Activated CD4-positive, alpha-beta T cell treated with anti-CD3 and anti-CD28 coated beads, Interleukin-2, amount 50 U/mL, for 16 hours (primary cell): ENCODE data around the gene LUZP1.
"Not testable (repeated sequence)": the region's sequence is repeated elsewhere in the genome, so short reads cannot be mapped to it uniquely, and the experiment has no call there.

Experiments used
- DNase-seq: peaks from one replicate; pipeline ENCODE4 v3.0.0-alpha.2; 2020

The LUZP1 gene

DNA sequence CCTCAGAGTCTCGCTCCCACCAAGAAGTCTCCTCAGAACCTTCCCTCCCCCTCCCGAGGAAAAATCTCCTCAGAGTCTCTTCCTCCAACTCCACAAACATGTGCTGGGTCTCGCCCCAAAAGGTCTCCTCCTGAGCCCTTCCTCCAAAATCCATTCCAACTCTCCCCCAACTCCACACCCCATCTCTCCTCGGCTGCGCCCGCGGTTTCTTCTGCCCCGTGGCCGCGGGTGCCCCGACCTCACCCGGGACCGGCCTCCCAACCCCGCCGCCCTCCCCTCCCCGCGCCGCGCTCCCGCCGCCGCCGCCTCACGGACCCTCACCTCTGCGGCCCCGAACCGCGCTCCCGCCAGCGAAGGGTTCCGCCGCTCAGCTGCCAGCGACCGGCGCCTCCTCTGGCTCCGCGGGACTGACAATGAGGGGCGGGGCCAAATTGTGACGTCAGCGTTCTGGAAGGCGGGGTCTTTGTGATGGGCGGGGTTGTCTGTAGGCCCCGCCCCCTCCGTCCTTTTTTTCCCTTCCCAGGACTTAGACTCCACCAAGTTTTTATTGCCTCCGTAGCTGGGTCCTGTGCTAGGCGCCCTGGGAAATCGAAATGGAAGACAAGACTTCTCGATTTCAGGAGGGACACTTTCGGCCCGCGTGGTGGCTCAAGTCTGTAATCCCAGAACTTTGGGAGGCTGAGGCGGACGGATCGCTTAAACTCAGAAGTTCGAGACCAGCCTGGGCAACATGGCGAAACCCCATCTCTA, at the start of gene LUZP1:
Gene LUZP1, minus strand, starts transcription at position 412 of the 750 bp plus-strand sequence.
- peak; percentile 88 for DNase-seq

DNA sequence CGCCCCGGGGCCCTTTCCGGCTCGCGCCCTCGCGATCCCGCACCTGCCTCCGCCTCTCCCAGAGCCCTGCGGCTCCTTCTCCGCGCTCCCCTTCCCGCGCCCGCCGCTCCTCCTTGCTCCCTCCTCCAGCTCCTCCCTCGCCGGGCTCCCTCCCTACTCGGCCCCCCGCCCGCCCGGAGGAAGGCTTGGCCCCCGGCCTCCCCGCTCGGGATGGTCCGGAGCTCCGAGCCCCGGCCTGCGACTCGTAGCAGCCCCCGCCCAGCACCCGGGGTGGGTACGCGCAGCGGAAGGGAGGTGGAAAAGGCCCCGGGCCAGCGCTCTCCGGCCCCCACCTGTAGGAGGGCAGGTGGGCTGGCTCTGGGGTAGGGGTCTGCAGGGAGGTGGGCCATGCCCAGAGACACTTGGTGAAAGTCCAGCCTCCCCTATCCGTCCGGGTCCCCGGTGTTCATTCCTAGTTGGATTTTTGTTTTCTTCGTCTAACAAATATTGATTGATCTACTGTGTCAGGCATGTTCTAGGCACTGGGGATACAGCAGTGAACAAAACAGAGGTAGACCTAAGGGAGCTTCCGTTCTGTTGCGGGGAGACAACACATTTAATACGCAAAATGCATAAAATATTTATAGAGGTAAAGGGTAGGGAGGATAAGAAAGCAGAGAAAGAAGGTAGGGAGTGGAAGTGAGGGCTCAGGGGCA, 48.9 kb upstream of the LUZP1 start, which contains the start of gene HTR1D:
Gene HTR1D, minus strand, starts transcription at position 82 of the 695 bp plus-strand sequence. CDS start 23,283 bp downstream, outside the sequence.
- no peak for DNase-seq

DNA sequence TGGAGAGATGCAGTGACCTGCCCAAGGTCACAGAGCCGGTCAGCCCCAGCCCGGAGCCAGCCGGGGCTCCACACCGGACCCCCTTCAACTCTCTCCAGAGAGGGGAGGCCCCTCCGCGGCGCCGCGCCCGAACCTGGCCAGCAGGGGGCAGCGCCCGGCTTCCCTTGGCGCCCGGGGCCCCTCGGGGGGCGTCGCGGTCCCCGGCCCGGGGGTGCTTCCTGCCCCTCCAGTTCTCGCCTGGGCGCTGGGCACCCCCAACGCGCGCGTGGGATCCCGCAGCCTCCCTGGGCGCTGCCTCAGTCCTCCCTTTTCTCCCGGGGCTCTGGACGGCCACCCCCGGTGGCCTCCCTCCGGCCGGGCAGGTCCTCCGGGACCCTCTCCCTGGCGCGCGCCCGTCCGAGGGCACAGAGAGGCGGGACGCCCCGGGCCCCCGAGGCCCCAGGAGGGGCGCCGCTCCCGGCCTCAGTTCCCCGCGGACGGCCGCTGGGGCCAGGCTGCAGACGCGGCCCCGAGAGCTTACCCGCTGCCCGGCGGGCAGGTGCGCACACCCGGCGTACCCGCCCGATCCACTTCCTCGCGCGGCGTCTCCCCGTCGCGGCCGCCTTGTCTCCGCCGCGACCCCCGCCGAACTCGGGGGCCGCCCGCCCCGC, 48.2 kb upstream of the LUZP1 start:
- no peak for DNase-seq

DNA sequence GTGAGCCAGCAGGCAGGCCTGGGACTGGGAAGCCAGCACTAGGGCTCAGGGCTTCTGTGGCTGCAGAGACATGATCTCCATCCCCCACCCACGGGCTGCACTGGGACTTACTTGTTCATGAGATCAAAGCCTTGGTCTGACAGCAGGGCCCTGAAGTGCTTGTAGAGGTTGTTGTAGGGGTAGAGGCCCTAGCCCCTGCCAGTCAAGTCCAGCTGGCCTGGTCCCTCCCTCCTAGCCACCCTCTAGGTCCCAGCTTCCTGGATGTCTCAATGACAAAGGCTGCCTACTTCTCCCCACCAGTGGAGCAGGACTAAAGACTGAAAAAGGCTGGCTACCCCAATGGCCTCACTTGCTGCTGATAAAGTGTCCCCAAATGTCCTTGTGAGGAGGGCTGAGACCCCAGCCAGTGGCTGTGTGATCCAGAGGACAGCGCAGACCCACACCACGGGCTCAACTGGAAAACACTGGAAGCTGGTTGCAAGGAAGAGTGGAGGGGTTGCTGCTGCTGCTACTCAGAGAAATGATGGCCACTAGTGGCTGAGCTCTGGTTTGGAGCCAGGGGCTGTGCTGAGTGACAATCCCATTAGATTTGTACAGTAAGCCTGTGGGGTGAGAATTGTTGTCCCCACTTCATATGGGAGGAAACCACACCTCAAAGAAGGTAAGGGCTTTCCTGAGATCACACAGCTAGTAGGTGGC, 47.2 kb upstream of the LUZP1 start:
- no peak for DNase-seq

DNA sequence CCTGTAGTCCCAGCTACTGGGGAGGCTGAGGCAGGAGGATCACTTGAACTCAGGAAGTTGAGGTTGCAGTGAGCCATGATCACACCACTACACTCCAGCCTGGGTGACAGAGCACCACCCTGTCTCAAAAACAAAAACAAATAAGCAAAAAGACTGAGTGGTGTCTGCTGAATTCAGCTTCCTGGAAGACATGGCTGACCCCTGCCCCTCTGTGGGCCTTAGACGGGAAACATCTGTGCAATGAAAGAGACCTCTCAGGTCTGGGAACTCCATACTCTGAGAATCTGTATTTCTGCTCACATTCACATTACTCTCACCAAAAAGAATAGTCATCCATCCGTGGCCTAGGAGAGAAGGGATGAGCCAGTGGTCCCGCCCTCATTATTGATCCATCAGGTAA, 46.6 kb upstream of the LUZP1 start:
- no peak for DNase-seq

DNA sequence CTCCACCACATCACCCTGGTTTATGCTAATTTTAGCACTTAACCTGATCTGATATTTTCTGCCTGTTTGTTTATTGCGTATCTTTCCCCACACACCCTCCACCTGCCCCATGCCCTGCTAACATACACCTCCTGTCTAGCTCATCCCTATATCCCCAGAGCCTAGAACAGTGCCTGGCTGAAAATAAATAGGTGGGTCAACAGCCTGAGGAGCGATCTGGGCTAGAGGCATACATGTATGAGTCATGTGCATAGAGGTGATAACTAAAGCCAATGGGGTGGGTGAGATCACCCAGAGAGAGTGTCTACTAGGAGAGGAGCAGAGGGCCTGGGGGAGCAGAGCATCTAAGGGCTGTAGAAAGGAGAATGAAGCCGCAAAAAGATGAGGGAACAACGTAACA, 46.0 kb upstream of the LUZP1 start:
- no peak for DNase-seq

DNA sequence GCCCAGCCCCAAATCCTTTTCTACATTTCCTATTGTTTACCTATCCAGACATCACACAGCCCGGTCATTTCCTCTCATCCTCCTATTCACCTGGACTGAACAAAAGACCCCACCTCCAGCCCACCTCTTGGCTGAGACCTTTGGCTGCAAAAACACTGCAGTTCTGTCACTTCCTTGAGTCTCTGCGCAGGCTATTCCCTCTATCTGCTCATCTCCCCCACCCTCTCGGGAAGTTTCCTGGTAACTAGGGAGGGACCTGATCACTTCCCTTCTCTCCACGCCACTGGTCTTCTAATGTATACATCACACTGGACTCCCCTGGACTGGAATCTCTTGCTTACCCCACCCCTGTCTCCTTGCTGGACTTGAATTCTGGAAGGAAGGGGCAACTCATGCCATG, 43.3 kb upstream of the LUZP1 start:
- no peak for DNase-seq

DNA sequence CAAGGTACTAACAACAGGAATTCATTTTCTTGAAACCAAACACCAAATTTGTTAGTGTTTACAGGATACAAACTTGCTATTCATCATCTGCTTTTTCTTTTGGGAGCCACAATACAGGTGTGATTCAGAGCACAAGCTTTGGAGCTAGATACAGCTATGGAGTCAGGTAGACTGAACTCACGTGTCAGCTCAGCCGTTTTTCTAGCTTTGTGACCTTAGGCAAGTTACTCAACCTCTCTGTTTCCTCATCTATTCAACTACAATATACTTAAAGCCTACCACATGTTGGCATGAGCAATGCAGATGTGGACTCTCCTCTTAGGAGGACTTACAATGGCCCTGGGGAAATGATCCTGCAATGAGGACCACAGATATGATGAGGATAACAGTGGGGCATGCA, 42.3 kb upstream of the LUZP1 start:
- no peak for DNase-seq

DNA sequence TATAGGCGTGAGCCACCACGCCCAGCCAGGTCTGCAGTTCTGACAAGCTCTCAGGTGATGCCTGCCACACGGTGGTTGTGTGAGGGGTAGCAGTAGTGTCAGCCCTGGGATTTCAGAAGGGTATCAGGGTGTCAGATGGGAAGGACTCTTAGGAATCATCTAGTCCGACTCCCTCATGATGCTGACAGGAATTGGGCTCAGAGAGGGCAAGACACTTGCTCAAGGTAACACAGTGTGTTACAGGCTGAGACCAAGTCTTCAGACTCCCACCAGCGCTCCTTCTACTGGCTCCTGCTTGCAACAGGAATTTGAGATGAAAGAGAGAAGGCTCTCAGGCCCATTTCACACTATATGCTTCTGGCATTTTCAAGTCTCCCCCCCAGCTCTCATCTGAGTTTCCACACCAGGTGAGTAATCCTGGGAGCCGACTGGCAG, 41.7 kb upstream of the LUZP1 start:
- DNase-seq = no peak

DNA sequence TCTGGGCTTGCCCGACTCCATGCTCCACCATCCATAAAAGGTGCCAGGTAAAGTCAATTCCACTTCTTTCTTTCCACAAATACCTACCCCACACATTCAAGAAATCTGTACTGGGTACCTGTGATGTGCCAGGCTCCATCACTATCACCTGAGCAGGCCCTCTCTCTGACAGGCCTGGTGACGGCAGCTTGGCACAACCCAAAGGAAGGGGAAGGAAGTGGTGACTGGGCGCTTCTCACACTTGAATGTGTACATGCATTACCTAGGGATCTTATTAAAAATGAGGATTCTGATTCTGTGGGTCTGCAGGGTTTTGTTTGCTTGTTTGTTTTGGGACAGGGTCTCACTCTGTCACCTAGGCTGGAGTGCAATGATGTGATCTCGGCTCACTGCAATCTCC, 41.1 kb upstream of the LUZP1 start:
- DNase-seq = no peak

DNA sequence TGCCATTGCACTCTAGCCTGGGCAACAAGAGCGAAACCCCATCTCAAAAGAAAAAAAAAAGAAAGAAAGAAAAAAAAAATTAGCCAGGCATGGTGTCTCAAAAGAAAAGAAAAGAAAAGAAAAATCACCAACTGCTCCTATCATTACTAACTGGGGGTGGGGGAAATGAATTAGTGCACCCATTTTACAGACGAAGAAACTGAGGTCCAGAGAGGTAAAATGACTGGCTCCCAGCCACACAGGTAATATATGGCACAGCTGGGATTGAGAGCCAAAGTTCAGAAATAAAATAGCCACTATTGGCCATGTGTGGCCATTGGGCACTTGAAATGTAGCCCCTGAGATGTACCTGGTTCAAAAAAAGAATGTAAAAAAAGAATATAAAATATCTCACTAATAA, 39.9 kb upstream of the LUZP1 start:
- no peak for DNase-seq

DNA sequence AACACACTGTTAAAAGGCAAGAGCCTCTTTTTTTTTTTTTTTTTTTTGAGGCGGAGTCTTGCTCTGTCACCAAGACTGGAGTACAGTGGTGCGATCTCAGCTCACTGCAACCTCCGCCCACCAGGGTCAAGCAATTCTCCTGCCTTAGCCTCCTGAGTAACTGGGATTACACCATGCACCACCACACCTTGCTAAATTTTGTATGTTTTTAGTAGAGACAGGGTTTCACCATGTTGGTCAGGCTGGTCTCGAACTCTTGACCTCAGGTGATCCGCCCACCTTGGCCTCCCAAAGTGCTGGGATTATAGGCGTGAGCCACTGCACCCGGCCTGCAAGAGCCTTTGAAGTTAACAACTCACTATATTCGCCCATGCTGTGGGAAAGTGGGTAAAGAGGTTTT, 39.1 kb upstream of the LUZP1 start:
- DNase-seq = not testable (repeated sequence)

DNA sequence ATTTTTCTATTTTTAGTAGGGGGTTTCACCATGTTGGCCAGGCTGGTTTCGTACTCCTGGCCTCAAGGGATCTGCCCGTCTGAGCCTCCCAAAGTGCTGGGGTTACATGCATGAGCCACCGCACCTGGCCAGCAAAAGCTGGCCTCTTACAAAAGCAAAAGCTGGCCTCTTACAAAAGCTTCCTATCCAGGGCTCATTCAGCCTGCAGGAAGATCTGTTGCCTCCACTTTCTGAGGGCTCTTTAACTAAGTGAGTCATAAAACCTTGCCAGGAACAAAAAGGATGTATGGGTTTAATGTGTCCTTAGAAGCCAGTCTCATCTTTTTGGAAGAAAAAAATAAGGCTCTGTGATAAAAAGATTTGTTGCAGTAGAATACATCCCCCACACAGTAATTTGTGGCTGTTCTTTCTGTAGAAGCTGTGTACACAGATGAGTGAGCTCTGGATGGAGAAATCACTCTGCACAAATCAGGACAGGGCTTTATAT, 33.6 kb upstream of the LUZP1 start:
- DNase-seq = no peak

DNA sequence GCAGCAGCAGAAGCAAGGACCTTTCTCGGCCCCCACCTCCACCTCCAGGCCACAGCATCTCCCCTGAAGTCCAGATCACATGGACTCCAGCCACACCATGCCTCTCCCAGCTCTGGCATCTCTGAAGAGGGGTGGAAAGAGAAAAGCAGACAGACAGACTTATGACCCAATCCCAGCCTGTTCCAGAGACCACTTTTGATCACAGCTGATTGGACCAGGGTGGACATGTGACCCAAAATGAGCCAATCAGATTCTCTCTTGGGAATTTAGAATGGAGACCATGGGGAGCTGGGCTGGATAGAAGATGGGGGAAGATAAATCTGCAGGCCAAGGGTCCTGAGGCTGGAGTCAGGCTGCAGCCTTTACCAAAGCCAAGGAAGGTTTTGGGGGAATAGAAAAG, 32.2 kb upstream of the LUZP1 start:
- DNase-seq = no peak

DNA sequence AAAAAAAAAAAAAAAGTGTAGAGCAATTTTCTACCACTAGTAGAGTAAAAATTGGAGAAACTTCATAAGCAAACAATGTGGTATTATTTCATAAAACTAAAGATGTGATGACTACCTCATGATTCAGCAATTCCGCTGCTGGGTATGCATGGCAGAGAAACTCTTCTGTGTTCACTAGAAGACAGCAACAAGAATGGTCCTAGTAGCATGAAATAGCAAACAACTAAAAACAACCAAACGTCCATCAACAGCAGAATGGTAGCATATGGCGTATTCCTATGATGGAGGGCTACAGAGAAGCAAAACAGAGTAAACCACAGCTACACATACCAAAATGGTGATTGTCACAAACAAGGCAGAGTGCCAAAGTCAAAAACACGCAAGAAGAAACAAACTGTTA, 29.7 kb upstream of the LUZP1 start:
- no peak for DNase-seq

DNA sequence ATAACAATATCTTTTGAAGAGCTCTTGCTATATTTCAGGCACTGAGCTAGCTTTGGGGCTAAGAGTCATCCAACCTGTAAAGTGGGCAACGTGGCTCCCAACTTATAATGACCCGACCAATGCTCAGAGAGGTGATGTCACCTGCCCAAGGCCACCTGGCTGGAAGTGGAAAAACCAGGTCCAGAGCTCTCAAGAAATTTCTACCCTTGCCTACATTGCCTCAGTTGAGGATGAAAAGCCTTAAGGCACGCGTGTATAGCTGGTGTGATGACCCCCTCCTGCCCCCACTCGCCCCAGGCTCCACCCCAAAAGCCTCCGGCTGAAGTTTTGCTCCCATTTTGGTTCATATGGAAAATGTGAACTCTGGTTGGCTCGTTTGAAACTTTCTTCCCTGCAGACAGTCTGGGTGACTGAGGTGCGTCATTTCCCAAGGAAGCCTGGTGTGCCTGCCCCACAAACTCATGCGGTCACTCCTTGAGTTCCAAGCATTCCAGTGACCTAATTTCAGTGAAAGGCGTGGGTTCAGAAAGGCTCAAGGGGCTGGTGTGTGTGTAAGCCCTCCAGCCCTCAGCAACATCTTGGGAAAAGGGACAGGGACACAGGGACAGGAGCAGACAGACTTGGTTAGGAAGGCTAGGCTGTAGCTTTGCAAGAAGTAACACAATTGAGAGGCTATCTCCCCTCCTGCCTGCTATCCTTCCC, 28.1 kb upstream of the LUZP1 start:
- no peak for DNase-seq

DNA sequence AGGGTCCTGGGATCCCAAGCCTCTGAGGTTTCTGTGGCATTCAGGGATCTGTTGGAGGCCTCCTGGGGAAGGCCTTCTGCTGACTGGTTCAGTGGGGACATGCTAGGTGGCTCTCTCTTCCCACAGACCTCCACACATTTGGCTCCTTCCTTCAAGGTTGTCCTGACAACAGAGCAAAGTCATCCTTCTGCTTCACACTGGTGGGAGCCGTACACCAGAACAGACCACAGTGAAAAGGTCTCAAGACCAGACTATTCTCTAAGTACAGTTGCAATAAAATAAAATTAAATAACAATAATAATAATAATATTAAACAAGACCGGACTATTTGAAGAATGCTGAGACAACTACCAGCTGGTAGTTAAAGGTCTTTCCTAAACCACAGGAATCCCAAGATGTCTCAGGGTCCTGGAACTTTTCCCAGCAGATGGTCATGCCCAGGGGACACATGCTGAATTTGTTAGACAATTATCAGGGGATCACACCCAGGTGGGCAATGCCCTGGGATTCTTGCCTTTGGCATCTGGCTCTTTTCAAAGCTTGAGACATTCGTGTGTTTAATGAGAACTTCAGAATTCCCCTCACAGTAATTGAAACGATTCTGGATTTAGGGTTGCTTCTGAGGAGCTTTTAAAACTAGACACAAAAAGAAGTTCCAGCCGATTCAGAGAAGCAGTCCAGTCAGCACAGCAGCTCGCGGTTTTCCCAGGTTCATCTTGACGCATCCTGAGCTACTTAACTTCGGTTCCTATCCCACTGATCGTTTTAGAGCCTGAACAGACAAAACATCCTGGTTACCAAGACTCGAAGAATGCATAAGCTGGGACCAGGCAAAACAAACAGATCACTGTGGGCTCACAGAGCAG, 25.7 kb upstream of the LUZP1 start:
- DNase-seq = no peak

DNA sequence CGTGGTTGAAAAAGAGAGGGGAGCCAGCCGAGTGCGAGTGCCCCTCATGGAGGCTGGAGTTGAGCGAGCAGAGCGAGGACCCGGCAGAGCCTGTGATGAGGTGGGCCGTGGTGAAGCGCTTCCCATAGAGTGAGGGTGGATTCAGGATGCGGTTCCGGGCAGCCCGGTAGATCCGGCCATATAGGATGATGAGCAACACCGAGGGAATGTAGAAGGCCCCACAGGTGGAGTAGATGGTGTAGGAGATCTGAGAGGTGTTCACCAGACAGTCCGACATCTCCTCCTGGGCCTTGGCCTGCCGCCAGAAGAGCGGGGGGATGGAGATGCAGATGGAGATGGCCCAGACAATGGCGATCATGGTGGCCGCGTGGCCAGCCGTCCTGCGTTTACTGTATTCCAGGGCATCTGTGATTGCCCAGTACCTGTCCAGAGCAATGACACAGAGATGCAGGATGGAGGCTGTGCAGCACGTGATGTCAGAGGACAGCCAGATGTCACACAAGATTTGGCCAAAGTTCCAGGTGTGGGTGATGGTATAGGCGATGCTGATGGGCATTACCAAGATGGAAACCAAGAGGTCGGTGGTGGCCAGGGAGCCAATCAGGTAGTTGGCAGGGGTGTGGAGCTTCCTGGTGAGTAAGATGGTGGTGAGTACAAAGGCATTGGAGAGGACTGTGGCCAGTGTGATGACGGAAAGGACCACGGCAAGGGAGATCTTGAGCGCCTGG, 24.9 kb upstream of the LUZP1 start:
- no peak for DNase-seq

DNA sequence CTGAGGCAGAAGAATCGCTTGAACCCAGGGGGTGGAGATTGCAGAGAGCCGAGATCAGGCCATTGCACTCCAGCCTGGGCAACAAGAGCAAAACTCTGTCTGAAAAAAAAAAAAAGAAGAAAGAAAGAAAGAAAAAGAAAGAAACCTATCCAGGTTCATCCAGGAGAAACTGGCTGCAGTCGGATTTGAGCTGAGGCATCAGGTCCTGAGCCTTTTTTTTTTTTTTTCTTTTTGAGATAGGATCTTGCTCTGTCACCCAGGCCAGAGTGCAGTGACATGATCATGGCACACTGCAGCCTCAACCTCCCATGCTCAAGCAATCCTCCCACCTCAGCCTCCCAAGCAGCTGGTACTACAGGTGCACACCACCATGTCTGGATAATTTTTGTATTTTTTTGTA, 22.5 kb upstream of the LUZP1 start:
- no peak for DNase-seq

DNA sequence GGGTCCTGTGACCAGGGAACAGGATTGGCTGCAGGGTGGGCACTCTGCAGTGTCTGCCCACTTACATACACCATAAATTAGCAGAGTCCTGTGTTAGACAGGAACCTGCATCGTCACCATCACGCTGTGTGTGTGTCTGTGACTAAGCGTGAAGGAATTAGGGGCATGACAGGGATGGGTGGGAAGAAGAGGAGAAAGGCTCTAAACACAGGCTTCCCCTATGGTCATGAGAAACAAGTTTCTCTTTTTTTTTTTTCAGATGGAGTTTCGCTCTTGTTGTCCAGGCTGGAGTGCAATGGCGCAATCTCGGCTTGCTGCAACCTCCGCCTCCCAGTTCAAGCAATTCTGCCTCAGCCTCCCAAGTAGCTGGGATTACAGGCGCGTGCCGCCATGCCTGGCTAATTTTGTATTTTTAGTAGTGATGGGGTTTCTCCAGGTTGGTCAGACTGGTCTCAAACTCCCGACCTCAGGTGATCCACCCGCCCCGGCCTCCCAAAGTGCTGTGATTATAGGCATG, 20.3 kb upstream of the LUZP1 start:
- not testable (repeated sequence) for DNase-seq
